Gastrocnemius medialis (tissue), 4 donors: Measurements from ENCODE around the gene DNAH3.

Source experiments
- CTCF ChIP-seq, 5 experiments: fragments of 450-650 bp in 3 of 5; fragments of 200-600 bp in 2 of 5; sonication (generic) in 2 of 5; IDR thresholded peaks in 4 of 5; conservative IDR thresholded peaks in 1 of 5; 1 replicate in 4 of 5; 2 replicates in 1 of 5; pipeline ENCODE4 v1.5.1; 2016 to 2019; ENCODE audit warnings: antibody characterized with exemption in 5 of 5, mild to moderate bottlenecking in 3 of 5, moderate library complexity in 3 of 5
- POLR2A ChIP-seq, 2 donors: fragments of 450-650 bp; IDR thresholded peaks; one replicate each; pipeline ENCODE4 v1.6.1; 2017; ENCODE audit warnings: antibody characterized with exemption in 2 of 2, mild to moderate bottlenecking in 2 of 2, moderate library complexity in 2 of 2

- TF ChIP-seq CTCF (IDR thresholded peaks at IDR 0.05 in 4 of 5, conservative IDR thresholded peaks at IDR 0.05 in 1 of 5): no peak
- TF ChIP-seq POLR2A (IDR thresholded peaks at IDR 0.05): no peak
Observed at GRCh38 chr16:21157632-21158031, 7.0 kb upstream of the DNAH3 start.
